Liver (tissue), 9 donors: ENCODE results near the gene DNAAF8. TPM values are rescaled to one million over a fixed set of nuclear protein-coding genes. Genes with fewer than 3 reads are reported as not detected.

Experiments
- DNase-seq: peaks from one replicate; pipeline ENCODE4 v3.0.0-alpha.2; 2017; ENCODE audit warnings: low spot score
- H3K27ac ChIP-seq, 2 donors: one replicate each; pipeline ENCODE4 v1.7.0; 2013; ENCODE audit warnings: inconsistent platforms in 2 of 2, low read length in 2 of 2, control low read depth in 1 of 2, low read depth in 1 of 2, mild to moderate bottlenecking in 1 of 2
- H3K27me3 ChIP-seq, 4 donors: one replicate each; pipeline versions ENCODE4 v1.6.1 to v1.7.0; 2013; ENCODE audit warnings: low read length in 3 of 4, inconsistent platforms in 1 of 4, mild to moderate bottlenecking in 1 of 4, moderate library complexity in 1 of 4; ENCODE audit not compliant: control insufficient read depth in 4 of 4, insufficient read depth in 4 of 4
- H3K36me3 ChIP-seq, 4 donors: one replicate each; pipeline versions ENCODE4 v1.6.1 to v1.7.0; 2013; ENCODE audit warnings: low read length in 3 of 4, mild to moderate bottlenecking in 3 of 4, low read depth in 1 of 4, moderate library complexity in 1 of 4; ENCODE audit not compliant: control insufficient read depth in 4 of 4, insufficient read depth in 3 of 4
- H3K4me1 ChIP-seq, 4 donors: one replicate each; pipeline versions ENCODE4 v1.6.1 to v1.7.0; 2013; ENCODE audit warnings: low read length in 3 of 4, mild to moderate bottlenecking in 3 of 4, moderate library complexity in 1 of 4; ENCODE audit not compliant: control insufficient read depth in 4 of 4, insufficient read depth in 4 of 4
- H3K4me3 ChIP-seq, 3 donors: one replicate each; pipeline versions ENCODE4 v1.6.1 to v1.7.0; 2013; ENCODE audit warnings: low read length in 3 of 3, control low read depth in 1 of 3, low read depth in 1 of 3, mild to moderate bottlenecking in 1 of 3
- H3K9ac ChIP-seq, 2 donors: one replicate each; pipeline ENCODE4 v1.7.0; 2013; ENCODE audit warnings: low read length in 2 of 2, mild to moderate bottlenecking in 2 of 2, moderate library complexity in 2 of 2, control low read depth in 1 of 2, low read depth in 1 of 2
- H3K9me3 ChIP-seq, 4 donors: one replicate each; pipeline versions ENCODE4 v1.6.1 to v1.7.0; 2013; ENCODE audit warnings: low read length in 3 of 4; ENCODE audit not compliant: control insufficient read depth in 4 of 4
- ATF3 ChIP-seq: IDR thresholded peaks from 2 replicates; pipeline ENCODE4 v1.6.1; 2016; ENCODE audit warnings: antibody characterized with exemption
- FOXA2 ChIP-seq: IDR thresholded peaks from 2 replicates; pipeline ENCODE4 v1.6.1; 2016; ENCODE audit warnings: antibody characterized with exemption
- GABPA ChIP-seq, 2 donors: IDR thresholded peaks in 1 of 2; conservative IDR thresholded peaks in 1 of 2; 2 replicates each; pipeline ENCODE4 v1.6.1; 2016; ENCODE audit warnings: antibody characterized with exemption in 2 of 2, mild to moderate bottlenecking in 1 of 2, moderate library complexity in 1 of 2
- HNF4A ChIP-seq, 2 donors: conservative IDR thresholded peaks; 2 replicates each; pipeline ENCODE4 v1.6.1; 2016; ENCODE audit warnings: antibody characterized with exemption in 2 of 2, mild to moderate bottlenecking in 2 of 2
- HNF4G ChIP-seq: IDR thresholded peaks from 2 replicates; pipeline ENCODE4 v1.6.1; 2016; ENCODE audit warnings: antibody characterized with exemption
- JUND ChIP-seq, 2 donors: IDR thresholded peaks; 2 replicates each; pipeline ENCODE4 v1.6.1; 2016; ENCODE audit warnings: antibody characterized with exemption in 2 of 2
- NR2F2 ChIP-seq: IDR thresholded peaks from 2 replicates; pipeline ENCODE4 v1.6.1; 2016; ENCODE audit warnings: antibody characterized with exemption
- RAD21 ChIP-seq, 2 donors: IDR thresholded peaks; 2 replicates each; pipeline ENCODE4 v1.6.1; 2016; ENCODE audit warnings: antibody characterized with exemption in 2 of 2, mild to moderate bottlenecking in 2 of 2
- REST ChIP-seq: IDR thresholded peaks from 2 replicates; pipeline ENCODE4 v1.6.1; 2016; ENCODE audit warnings: antibody characterized with exemption, mild to moderate bottlenecking
- SP1 ChIP-seq: IDR thresholded peaks from 2 replicates; pipeline ENCODE4 v1.6.1; 2018; ENCODE audit warnings: antibody characterized with exemption, mild to moderate bottlenecking
- TAF1 ChIP-seq: conservative IDR thresholded peaks from 2 replicates; pipeline ENCODE4 v1.6.1; 2016; ENCODE audit warnings: antibody characterized with exemption, mild to moderate bottlenecking
- YY1 ChIP-seq: IDR thresholded peaks from 2 replicates; pipeline ENCODE4 v1.6.1; 2016; ENCODE audit warnings: antibody characterized with exemption, mild to moderate bottlenecking
- ZBTB33 ChIP-seq: IDR thresholded peaks from 2 replicates; pipeline ENCODE4 v1.6.1; 2016; ENCODE audit warnings: antibody characterized with exemption
- WGBS: extraction: QIAGEN DNeasy Blood & Tissue Kit; methylation state at CpG from one replicate; pipeline ENCODE4 v1.1.7; 2013; 5-methylcytosine and 5-hydroxymethylcytosine counted together
- polyA plus RNA-seq, 2 donors: library from polyadenylated mRNA; stranded (reverse) in 1 of 2; unstranded in 1 of 2; fragments of 200-250 nt in 1 of 2; fragments of >200 nt in 1 of 2; fragmentation: Nextera tagmentation in 1 of 2; extraction: Ambion mirVana in 1 of 2; gene quantifications; one replicate each; pipeline versions ENCODE4 v1.2.1 to v1.2.3, GENCODE V29; 2013 to 2015
- total RNA-seq, 2 donors: library from RNA; depleted of rRNA; stranded (reverse); fragments of >200 nt; gene quantifications; one replicate each; pipeline ENCODE4 v1.2.3, GENCODE V29; 2014
- donor health status: healthy.
- donor health status: healthy.
- donor health status: healthy.
- donor health status: healthy.
- donor health status: healthy.

DNAAF8 gene
- total and polyA plus RNA-seq, 4 donors: 0.33 to 0.75 (median 0.56) TPM

GRCh38 chr16:4772351-4772750 is 38.0 kb downstream of the DNAAF8 start (continued):
- TF ChIP-seq HNF4A (conservative IDR thresholded peaks at IDR 0.05): no peak
- no peak for TF ChIP-seq HNF4G
- no peak for TF ChIP-seq NR2F2
- TF ChIP-seq ZBTB33: no peak
- no peak for TF ChIP-seq JUND (IDR thresholded peaks at IDR 0.05)
- TF ChIP-seq RAD21 (IDR thresholded peaks at IDR 0.05): no peak

- H3K9ac ChIP-seq: no peak overlapping the region
- H3K4me3 ChIP-seq: no peak overlapping the region
- no peaks in the 10 kb centered on the region for H3K9me3 ChIP-seq
- H3K27ac ChIP-seq: no peak overlapping the region
- no peaks in the 10 kb centered on the region for H3K4me1 ChIP-seq
- WGBS: 93% methylated on average over 13 of the region's 13 CpGs
- TF ChIP-seq FOXA2 (no peak), GABPA (IDR thresholded peaks at IDR 0.05 in 1 of 2, conservative IDR thresholded peaks at IDR 0.05 in 1 of 2) (no peak), HNF4G (no peak), ZBTB33 (no peak), REST (no peak)
- H3K27me3 ChIP-seq: no peaks in the 10 kb centered on the region
- no peak for DNase-seq
- no peaks in the 10 kb centered on the region for H3K36me3 ChIP-seq
These were observed 40.7 kb downstream of the DNAAF8 start for GRCh38 chr16:4775005-4775404.

GRCh38 chr16:4776141-4776705 is 41.9 kb downstream of the DNAAF8 start:
- no peaks in the 10 kb centered on the region for H3K36me3 ChIP-seq
- DNase-seq: no peak
- WGBS: 93% methylated on average over 2 of the region's 2 CpGs
- H3K4me3 ChIP-seq: no peak overlapping the region
- H3K9me3 ChIP-seq: no peaks in the 10 kb centered on the region
- H3K27me3 ChIP-seq: no peaks in the 10 kb centered on the region
- H3K27ac ChIP-seq: no peak overlapping the region
- TF ChIP-seq TAF1 (no peak), SP1 (no peak), FOXA2 (no peak), YY1 (no peak), HNF4G (no peak), NR2F2 (no peak), RAD21 (IDR thresholded peaks at IDR 0.05) (no peak), ATF3 (no peak)
- H3K9ac ChIP-seq: no peak overlapping the region
- H3K4me1 ChIP-seq: no peaks in the 10 kb centered on the region
